HL-60 (cell line): ENCODE results near the gene CAMTA1.

ENCODE experiments used
- CTCF ChIP-seq: IDR thresholded peaks from one replicate; pipeline ENCODE4 v1.5.1; 2011; ENCODE audit warnings: low read length, control low read depth, inconsistent platforms; ENCODE audit not compliant: insufficient read depth
- GABPA ChIP-seq: IDR thresholded peaks from 2 replicates; pipeline ENCODE4 v1.6.1; 2012; ENCODE audit warnings: low read depth

DNA sequence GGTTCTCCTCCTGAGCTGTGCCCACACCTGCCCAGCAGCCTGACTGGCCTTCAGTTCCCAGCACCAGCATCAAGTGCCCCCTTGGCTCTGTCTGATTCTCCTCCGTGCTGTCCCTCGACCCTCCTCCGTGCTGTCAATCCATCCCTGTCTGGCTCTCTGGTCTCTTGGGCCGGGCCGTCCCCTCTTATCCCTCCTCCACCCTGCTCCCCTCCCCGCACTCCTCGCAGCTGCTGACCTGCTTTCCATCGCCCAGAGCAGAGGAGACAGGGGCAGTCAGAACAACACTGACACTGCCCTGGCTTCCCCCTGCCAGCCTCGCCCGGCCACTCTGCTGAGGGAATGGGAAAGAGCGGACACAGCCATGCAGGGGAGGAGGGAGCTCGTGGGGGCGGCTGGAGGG lies 267.4 kb downstream of the CAMTA1 start:
- TF ChIP-seq CTCF (no peak), GABPA (no peak)
